GM18870 (cell line): ENCODE measurements around the gene ADGRD1.

Experiments
- ATAC-seq: cut with Tn5 transposase; IDR thresholded peaks from one replicate; pipeline ENCODE4 v1.9.1; 2021; ENCODE audit warnings: moderate library complexity; ENCODE audit not compliant: unreplicated experiment

The ADGRD1 gene

DNA sequence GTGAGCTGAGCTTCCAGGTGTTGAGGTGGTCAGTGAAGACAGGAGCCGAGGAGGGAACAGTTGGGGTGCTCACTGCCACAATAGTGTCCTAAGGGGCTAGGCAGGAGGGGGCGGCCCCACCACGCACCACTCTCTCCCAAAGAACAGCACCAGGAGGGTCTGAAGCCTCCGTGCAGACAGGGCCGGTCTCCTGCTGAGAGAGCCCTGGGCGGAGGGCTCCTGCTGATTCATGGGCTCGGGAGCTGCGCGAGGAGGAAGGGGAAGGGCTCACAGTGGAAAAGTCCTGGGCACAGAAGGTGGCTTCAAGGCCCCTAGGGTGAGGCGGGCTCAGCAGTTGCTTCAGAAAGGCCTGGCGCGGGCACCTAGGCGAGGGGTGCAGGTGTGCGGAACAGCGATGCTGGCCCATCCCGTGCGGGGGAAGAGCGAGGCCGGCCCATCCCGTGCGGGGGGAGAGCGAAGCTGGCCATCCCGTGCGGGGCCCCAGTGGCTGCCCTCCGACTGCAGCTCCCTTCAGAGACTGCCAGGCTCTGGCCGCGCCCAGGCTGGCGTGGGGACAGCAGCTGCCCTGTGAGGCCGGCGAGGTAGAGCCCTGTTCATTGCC is 176.7 kb downstream of the ADGRD1 start:
- no peak for ATAC-seq

DNA sequence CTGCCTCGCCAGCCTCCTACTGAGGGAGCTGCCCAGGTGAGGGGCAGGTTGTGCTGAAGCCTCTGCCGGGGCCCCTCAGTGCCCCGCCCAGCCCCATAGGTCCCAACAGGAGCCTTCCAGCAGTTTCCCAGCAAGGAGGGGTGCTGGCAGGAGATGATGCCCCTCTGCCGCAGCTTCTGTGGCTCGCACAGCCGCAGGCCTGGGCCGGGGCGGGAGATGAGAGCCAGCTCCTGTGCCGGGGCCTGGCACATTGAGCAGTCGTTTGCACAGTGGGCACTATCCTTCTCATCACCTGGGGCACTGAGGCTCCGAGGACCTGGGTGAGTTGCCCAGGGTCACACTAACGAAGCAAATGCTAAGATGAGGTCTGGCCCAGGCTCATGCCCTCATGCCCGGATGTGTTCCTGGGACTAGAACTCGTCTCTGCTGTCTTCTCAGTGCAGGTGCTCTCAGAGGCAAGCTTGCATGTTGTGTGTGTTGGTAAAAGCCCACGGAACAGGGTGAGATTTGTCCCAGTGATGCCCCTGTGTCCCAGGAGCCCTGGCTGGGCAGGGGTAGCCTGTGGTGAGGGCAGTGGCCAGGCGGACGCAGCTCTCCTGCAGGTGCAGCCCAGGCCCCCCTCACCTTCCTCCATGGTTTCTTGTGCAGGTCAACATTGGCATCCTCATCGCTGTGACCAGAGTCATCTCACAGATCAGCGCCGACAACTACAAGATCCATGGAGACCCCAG is 177.5 kb downstream of the ADGRD1 start:
- no peak for ATAC-seq

DNA sequence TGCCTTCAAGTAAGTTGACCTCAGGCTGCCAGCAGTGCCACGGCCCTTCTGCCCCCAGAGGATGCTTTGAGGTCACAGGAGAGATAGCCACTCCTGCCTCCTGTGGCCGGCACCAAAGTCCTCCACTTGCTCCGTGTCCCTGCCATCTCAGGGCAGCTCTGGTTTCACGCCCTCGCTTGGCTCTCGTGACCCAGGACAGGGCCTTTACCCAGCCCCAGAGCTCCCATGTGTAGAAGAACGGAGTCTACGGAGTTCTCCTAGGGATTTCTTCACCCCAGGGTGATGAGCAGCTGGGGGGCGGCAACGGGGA is 178.1 kb downstream of the ADGRD1 start:
- ATAC-seq = no peak

DNA sequence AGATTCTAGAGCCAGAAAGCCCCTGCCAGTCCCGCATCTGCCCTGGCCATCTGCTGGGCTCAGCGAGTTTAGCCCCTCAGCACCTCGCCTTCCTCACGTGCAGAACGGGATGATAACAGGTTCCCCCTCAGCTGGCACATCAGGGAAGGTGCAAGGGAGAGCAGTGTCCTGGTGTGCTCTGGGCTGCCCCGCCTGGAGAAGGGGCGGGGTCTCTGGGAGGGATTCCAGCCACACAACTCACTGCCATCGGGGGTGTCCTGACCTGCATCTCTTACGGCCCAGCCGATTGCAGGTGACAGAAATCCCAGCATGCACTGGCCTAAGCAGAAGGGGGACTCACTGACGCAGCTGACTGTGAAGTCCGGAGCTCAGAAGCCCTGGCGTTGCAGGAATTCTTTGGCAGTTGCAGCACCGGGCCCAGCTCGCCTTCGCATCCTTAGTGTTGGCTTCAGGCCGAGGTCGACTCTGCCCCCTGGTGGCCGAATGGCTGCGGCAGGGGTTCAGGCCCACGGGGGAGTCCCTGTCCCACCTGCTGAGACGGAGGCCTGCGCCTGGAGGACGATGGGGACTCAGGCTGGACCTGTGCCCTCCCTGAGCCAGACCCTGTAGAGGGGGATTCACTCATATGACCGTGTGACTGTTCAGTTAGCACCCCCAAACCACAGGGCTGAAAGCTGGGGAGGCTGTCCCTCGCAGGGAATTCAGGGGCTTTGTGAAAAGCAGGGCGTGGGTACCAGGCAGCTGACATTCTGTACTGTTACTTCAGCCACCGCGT is 178.6 kb downstream of the ADGRD1 start:
- no peak for ATAC-seq

DNA sequence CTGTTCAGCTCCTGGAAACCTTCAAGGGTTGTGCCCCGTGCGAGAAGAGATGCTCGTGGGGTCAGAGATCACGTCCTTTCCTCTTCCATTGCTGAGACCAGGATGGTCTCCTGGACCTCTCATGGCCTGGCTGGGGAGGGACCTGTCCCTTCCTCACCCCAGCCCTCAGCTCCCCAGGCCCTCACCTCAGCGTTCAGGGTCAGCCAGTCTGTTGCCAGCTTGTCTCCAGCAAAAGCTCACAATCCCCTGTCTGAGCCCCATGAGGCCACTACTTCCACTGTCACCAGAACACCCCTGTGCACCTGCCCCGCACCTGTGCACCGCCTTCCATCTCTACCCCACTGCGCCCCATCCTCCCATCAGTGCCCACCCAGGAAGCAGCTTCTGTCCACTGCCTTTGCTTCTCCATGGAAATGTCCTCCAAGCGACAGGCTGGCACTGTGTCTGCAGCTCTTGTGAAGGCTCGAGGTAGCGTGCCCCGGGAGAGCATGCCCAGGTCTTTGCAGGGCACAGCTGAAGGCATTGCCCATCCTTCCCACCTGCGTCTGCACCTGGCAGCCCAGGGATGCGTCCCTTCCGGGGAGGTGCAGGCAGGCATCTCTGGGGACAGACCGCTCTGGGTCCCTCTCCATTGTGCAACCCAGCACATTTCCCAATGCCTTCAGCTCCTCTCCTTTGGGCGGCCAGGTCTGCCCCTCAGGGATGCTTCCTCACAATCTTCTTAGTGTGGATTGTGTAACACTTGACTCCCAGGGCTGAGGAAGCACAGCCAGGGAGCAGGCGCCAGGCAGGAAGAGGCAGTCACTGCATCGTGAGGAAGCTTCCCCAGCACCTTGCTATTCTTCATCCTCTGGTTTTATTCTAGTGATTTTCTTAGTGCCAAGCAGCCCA is 179.6 kb downstream of the ADGRD1 start:
- no peak for ATAC-seq

DNA sequence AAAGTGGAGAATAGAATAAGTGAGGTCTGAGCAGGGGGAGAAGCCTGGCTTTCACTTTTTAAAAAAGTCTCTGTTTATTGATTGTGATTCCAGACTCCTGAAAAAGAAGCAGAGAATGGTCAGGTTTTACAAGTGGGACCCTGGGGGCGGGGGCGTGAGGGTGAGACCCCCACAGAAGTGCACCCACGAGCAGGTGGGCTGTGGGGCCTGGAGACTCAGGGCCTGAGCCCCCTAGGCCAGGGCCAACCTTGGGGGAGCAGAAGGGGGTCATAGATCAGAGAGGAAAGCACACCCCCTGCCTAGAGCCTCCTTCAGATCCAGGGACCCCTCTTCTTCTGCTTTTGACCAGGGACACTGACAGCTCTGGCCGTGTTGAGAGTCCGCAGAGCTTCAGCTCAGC is 180.3 kb downstream of the ADGRD1 start:
- no peak for ATAC-seq

DNA sequence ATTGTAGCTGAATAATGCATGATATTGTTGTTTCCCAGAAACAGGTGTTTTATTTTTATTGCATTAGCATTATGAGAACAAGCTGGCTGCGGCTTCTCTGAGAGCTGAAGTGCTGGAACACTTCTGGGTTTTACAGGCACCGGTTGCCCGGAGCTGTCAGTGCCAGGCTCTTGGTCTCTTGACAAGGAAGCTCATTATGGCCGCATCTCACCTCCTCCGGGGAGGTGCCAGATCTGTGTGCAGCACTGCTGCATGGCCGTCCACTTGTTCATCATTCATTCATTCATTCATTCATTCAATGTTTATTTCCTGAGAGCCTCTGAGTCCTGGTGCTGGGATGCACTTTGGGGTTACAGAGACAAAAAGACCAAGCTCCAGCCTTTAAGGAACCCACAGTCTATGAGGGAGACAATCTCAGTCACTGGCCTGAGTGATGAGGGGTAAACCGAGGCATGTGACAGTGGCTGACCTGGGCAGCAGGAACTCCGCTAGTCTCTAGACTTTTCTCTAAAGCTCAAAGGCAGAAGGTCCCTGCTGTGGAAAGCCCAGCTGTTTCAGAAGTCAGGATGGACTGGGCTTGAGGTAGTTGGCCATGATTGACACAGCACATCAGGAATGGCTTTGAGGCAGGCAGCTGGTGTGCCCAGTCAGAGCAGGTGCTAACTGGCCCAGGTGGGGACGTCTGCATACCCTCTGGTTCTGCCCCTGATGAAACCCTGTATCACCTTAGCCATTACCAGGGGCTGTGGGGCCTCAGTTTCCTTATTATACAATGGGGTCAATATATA is 181.0 kb downstream of the ADGRD1 start:
- no peak for ATAC-seq

DNA sequence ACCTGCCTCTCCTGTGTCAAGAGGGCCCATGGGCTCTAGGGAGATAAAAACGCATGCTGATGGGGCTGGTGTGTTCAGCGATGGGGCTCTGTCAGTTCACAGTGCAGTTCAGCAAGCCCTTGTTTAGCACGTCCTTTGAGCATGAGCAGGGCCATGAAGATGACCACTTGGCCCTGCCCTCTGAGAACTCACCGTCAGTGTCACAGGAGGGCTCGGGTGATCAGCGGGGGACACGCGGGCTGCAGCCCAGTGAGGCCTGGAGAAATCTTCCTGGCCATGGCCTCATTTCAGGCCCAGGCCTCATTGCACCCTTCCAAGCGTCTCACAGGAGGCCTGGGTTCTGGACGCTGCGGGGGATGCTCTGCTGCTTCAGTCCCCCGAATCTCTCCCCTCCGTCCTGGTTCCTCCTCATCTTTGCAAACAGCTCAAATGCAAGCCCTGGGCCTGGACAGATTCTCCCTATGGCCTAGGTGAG is 181.6 kb downstream of the ADGRD1 start:
- ATAC-seq = no peak

DNA sequence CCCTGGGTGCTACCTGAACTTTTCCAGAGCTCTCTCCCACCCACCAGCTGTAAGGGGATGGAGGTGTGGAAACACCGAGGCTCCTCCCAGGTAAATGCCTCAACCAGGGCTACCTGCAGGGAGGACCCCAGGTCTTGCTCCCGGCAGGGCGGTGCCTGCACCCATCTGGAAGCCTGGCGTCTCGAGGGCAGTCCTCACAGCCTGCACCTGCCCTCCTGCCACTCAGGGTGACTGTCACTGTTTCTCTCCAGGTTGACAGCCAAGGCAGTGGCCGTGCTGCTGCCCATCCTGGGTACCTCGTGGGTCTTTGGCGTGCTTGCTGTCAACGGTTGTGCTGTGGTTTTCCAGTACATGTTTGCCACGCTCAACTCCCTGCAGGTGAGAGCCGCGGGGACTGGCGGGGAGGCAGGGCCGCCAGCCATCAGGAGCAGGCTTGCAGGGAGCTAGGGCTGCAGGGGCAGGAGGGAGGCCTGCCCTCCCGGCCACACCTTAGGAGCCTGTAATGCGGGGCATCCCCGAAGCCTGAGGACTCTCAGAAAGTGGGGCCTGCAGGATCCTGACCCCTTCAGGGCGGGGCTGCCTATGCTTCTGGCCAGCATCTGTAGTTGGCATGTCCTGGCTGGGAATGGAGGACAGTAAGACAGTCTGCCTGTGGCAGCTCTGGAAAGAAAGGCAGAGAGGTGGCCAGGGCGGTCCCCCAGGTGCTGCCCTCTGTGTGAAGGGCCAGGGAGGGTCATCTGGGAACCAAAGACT is 182.3 kb downstream of the ADGRD1 start:
- no peak for ATAC-seq

DNA sequence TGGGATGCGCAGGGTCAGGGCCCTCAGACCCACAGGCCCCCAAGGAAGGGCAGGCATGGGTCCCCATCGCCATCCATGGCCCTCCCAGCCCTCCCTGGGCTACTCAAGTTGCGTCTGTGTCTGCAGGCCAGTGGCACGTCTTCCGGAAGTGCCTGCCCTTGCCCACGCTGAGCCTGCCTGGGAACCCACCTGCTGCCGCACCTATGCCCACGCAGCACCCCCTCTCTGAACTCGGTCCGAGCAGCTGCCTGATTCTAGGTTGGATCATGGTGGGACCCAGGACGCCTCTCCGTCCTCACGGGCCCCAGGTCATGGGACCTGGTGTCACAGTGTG is 182.8 kb downstream of the ADGRD1 start:
- no peak for ATAC-seq

DNA sequence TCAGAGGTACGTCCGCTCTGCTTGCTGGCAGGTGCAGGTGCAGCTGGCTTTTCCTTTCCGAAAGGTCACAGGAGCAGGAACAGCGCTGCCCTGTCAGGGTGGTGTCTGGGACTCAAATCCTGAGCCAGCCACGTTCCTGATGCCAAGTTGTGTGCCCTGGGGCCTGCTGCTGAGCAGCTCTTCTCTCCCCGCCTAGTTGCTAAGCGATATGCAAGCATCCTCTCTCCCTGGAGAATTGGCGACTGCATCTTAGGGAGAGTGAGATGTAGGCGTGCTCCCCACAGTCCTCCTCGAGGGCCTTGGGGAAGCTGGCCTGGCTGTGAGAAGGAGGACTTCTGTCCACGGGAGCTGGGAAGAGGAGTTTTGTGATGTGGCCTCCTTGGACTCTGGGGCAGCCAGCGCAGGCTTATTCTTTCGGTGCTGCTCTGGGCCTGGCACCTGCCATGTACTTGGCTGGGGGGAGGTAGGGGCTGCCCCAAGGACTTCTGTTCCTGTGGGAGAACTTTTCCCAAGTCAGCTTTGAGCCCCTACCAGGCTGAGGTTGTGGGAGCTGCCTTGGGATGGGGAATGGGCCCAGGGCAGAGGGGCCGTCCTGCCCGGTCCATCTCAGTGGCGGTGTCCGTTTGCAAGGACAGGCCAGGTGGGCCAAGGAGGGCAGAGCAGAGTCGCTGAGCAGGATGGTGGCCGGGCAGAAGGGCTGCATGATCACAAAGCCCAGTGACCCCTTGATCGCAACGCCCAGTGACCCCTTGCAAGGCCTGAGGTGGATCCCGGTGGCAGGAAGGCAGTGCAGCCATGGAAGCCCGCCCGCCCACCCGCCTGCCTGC is 183.5 kb downstream of the ADGRD1 start:
- no peak for ATAC-seq

DNA sequence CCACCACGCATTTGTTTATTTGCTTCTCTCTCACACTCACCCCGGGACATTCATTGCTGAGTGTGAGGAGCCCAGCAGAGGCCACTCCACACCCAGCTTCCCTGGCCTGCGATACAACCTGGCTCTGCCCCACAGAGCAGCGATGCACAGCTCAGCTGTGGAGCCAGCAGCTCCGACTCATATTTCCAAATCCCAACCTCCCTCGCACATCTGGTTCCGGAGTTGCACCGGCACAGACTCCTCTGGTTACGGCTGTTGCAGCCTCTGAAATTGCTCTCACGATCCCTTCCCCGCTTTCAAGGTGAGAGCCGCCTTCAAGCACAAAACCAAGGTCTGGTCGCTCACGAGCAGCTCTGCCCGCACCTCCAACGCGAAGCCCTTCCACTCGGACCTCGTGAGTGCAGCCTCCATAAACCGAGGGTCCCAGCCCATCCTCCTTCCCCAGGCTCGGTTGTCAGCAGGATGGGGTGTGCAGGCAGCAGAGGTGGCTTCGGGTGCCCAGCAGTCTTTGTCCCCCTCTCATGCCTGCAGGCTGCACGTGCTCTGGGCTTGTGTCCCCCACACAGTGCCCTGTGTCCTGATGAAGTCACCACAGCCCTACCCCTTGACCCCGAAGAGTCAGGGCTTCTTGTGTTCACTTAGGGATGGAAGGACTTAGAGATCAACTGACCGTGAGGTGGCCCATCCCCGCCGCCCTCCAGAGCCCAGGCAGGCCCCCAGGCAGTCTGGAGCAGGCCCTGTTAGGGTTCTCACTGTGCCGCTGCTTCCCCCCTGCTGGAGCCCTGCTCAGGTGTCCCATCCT is 184.3 kb downstream of the ADGRD1 start:
- ATAC-seq = no peak

DNA sequence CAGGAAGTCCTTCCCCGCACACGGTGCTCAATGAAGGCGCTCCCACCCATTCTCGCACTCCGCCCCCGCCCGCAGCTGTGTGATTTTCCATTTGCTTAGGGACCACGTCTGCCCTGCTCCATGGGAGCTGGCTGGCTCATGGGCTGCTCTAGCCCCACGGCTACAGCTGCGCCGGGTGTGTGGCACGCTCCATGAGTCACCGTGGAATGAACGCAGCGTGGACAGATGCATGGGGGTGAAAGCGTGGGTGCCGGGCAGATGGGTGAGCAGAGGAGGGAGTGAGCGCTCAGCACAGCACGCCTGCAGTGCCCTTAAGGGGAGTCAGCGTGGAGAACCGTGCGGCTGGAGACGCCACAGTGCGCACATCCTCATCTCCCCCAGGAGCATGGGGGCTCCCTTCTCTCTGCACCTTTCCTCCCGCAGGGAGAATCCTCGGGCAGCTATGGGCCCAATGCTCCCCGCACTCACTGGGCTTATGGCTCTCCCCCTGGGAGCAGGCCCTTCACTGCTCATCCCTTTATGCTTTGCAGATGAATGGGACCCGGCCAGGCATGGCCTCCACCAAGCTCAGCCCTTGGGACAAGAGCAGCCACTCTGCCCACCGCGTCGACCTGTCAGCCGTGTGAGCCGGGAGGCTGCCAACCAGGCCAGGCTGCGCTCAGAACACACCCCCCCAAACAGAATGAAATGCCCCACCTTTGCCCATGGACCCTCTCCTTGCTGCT is 185.1 kb downstream of the ADGRD1 start:
- no peak for ATAC-seq

DNA sequence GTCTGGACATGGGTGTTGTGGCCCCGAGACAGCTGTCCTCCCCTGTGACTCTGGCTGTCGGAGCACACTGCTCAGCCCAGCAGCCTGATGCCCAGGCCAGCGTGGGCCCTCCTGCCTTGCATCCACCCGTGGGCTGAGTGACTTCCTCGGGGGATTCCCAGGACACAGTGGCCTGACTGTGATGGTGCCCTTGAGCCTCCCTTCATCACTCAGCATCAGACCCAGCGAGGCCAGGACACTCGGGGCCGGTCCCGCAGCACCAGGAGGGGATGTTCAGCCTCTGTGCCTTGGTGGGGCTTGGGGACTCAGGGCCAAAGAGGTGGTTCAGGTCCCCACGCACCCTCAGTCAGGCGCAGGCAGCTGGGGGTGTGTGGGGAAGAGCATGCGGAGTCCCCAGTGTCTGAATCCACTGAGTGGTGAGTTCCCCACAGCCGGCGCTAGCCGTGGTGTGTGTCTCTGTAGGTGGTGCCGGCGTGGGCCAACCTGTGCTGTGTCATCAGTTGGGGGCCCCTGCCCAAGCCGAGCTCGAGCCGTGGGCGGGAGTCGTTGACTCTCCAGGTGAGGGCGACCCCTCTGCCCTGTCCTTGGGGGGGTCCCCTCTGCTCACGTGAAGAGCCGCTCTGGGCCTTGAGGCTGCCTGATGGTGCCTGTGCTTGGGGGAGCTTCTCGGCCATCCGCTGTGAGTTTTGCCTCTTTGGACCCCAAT is 185.8 kb downstream of the ADGRD1 start:
- ATAC-seq = no peak

DNA sequence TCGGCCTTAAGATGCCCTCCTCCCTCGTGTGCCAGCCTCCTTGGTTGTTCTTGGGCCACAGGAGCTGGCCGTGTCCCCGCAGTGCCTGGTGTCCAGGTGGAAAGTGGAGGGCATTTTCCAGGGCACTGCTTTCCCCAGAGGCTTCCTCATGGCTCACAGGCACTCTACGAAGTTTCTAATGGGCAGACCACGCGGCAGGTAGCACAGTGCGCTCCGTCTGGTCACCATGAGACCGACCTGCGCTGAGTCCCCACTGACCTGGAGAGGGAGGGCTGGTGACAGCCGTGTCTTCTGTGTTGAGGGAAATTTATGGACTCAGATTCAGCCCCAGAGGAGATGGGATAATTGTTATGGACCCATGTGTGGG is 186.3 kb downstream of the ADGRD1 start:
- ATAC-seq = no peak

DNA sequence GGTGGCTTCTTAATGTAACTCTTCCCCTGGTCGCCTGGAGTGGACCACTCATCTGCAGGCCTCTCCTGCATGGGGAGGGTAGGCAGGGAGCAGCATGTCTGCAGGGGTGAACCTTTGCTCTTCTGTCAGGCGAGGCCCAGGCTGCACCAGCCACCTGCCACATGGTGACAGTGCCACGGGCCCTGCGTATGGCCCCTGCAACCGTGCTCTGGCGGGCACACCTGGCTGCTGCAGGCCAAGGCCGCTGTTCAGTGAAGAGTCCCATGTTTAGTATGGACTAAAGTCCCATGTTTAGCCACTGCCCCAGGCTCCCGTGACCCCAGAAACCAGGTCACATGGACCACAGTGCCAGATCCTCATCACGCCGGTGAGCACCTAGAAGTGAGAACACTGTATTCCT is 187.0 kb downstream of the ADGRD1 start:
- no peak for ATAC-seq

DNA sequence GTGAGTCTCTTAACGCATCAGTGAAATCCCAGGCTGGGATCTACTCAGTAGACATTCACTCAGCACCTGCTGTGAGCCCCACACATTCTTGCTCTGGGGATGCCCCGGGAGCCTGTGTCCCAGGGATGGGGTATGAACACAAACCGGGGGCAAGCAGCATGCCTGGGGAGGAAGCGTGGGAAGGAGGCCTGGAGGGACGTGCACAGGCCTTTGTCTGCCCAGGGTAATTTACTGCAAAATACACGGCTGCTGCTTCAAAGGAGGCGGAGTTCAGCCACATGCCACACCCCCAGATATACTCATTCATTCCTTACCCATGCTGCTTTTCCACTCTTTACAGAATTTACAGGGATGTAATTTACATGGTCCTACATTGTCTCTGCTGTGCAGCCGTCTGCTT is 187.8 kb downstream of the ADGRD1 start:
- no peak for ATAC-seq
